Lung (tissue), 12 donors: ENCODE results near the gene SLC10A7. TPM values are rescaled to one million over a fixed set of nuclear protein-coding genes. Genes with fewer than 3 reads are reported as not detected.

Experiments used
- ATAC-seq: fragments of 200-7000 bp; cut with Tn5 transposase; one replicate; pipeline ENCODE4 v1.9.1; 2020; ENCODE audit warnings: moderate number of reproducible peaks; ENCODE audit not compliant: insufficient read depth, low FRiP score
- DNase-seq, 3 donors: peaks; one replicate each; pipeline ENCODE4 v3.0.0-alpha.2; 2013 to 2017
- H3K27ac ChIP-seq, 2 donors: one replicate each; pipeline ENCODE4 v1.5.1; 2013; ENCODE audit warnings: mild to moderate bottlenecking in 2 of 2, moderate library complexity in 2 of 2, control low read depth in 1 of 2, inconsistent platforms in 1 of 2, low read depth in 1 of 2, low read length in 1 of 2
- H3K27me3 ChIP-seq, 3 donors: one replicate each; pipeline ENCODE4 v1.5.1; 2013; ENCODE audit warnings: low read length in 2 of 3; ENCODE audit not compliant: control insufficient read depth in 3 of 3, insufficient read depth in 3 of 3
- H3K36me3 ChIP-seq, 4 donors: one replicate each; pipeline ENCODE4 v1.5.1; 2013; ENCODE audit warnings: low read length in 4 of 4, mild to moderate bottlenecking in 1 of 4, moderate library complexity in 1 of 4; ENCODE audit not compliant: control insufficient read depth in 4 of 4, insufficient read depth in 4 of 4
- H3K4me1 ChIP-seq, 5 donors: one replicate each; pipeline ENCODE4 v1.5.1; 2013; ENCODE audit warnings: low read length in 5 of 5, mild to moderate bottlenecking in 2 of 5, moderate library complexity in 1 of 5; ENCODE audit not compliant: control insufficient read depth in 5 of 5, insufficient read depth in 5 of 5
- H3K4me3 ChIP-seq: one replicate; pipeline ENCODE4 v1.5.1; 2013; ENCODE audit warnings: mild to moderate bottlenecking, control low read depth, moderate library complexity
- H3K9ac ChIP-seq, 2 donors: one replicate each; pipeline ENCODE4 v1.5.1; 2013; ENCODE audit warnings: low read length in 2 of 2, control low read depth in 1 of 2; ENCODE audit not compliant: insufficient read depth in 1 of 2
- H3K9me3 ChIP-seq, 4 donors: one replicate each; pipeline ENCODE4 v1.5.1; 2013; ENCODE audit warnings: low read length in 3 of 4, mild to moderate bottlenecking in 1 of 4, moderate library complexity in 1 of 4; ENCODE audit not compliant: control insufficient read depth in 4 of 4, insufficient read depth in 3 of 4
- WGBS, 2 donors: extraction: QIAGEN DNeasy Blood & Tissue Kit; methylation state at CpG; one replicate each; pipeline ENCODE4 v1.1.7; 2013; 5-methylcytosine and 5-hydroxymethylcytosine counted together
- polyA plus RNA-seq, 2 donors: library from polyadenylated mRNA; stranded (reverse); fragments of 200-250 nt; gene quantifications; one replicate each; pipeline ENCODE4 v1.2.1, GENCODE V29; 2013
- total RNA-seq, 2 donors: library from RNA; depleted of rRNA in 1 of 2; stranded (reverse); fragments of >200 nt in 1 of 2; gene quantifications; one replicate each; pipeline ENCODE4 v1.2.1, GENCODE V29; 2014 to 2021
- TF ChIP-seq, protein P1 (sequence below): IDR thresholded peaks from 2 replicates; pipeline ENCODE4 v1.5.1; 2012; ENCODE audit warnings: mild to moderate bottlenecking; ENCODE audit errors: control extremely low read depth, extremely low read depth
- donor health status: control.
- donor health status: control.
- donor health status: Bipolar disorder and iron deficiency.
- donor health status: healthy.
- donor health status: DM: yes; HTN: yes; CAD: no.

SLC10A7 gene
- total and polyA plus RNA-seq, 4 donors: 3.2 to 33.4 (median 13.3) TPM

DNA sequence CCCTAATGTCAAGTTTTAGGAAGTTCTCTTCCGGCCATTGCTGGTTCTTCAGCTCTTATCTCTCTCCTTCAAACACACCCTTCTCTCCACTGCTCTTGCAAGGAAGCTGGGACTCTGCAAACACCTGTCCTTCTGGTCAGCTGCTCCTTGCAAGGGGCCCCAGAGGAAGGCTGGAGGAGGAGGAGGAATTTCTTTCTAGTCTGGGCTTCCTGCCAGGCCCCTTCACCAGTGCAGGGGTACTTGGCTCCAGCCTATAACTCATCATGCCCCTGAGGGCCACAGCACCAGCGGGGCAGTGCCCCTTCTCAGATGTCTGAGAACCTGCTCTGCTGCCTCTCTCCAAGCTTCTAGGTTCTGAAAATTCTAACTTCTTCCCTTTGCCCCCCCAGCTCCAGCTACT is 260.7 kb downstream of the SLC10A7 start:
- DNase-seq (no peak), ATAC-seq (no peak)
- H3K4me3 ChIP-seq: no peak overlapping the region
- no peaks in the 10 kb centered on the region for H3K27me3 ChIP-seq
- 74 to 84% methylated on average over 2 of the region's 2 CpGs for WGBS, 2 donors
- peaks cover 0 to 5% (median 3%) of the 10 kb centered on the region in 4 donors for H3K36me3 ChIP-seq
- H3K9me3 ChIP-seq: no peaks in the 10 kb centered on the region
- TF ChIP-seq, protein P1, sequence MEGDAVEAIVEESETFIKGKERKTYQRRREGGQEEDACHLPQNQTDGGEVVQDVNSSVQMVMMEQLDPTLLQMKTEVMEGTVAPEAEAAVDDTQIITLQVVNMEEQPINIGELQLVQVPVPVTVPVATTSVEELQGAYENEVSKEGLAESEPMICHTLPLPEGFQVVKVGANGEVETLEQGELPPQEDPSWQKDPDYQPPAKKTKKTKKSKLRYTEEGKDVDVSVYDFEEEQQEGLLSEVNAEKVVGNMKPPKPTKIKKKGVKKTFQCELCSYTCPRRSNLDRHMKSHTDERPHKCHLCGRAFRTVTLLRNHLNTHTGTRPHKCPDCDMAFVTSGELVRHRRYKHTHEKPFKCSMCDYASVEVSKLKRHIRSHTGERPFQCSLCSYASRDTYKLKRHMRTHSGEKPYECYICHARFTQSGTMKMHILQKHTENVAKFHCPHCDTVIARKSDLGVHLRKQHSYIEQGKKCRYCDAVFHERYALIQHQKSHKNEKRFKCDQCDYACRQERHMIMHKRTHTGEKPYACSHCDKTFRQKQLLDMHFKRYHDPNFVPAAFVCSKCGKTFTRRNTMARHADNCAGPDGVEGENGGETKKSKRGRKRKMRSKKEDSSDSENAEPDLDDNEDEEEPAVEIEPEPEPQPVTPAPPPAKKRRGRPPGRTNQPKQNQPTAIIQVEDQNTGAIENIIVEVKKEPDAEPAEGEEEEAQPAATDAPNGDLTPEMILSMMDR: no peak
- H3K27ac ChIP-seq: no peak overlapping the region
- H3K9ac ChIP-seq: no peak overlapping the region
- H3K4me1 ChIP-seq: peaks cover 0 to 3% (median under 1%) of the 10 kb centered on the region in 5 donors

DNA sequence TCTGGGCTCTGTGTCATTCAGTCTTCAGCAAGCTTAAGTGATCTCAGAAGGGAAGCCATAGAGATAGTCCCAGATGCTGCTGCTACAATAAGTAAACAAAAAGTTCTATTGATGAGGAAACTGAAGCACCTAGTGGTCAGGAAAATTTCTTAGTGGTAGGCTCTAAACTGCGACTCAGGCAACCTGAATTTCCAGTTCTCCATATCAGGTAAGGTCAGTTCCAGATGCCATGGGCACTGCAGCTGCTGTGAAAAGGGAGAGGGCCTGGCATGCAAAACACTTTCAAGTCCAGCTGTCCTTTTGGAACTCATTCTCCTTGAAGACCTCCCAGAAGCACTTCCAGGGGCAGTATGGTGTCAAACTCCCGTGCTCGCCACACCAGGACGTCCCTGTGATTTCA is 261.2 kb downstream of the SLC10A7 start:
- peaks cover 0 to 6% (median 2%) of the 10 kb centered on the region in 5 donors for H3K4me1 ChIP-seq
- ATAC-seq: no peak
- no peak for DNase-seq
- WGBS, 2 donors: 91 to 97% methylated on average over 4 of the region's 4 CpGs
- H3K9me3 ChIP-seq: no peaks in the 10 kb centered on the region
- H3K9ac ChIP-seq: no peak overlapping the region
- no peak overlapping the region for H3K4me3 ChIP-seq
- no peak overlapping the region for H3K27ac ChIP-seq
- peaks cover 0 to 5% (median 3%) of the 10 kb centered on the region in 4 donors for H3K36me3 ChIP-seq
- no peaks in the 10 kb centered on the region for H3K27me3 ChIP-seq
- TF ChIP-seq, protein P1: no peak

DNA sequence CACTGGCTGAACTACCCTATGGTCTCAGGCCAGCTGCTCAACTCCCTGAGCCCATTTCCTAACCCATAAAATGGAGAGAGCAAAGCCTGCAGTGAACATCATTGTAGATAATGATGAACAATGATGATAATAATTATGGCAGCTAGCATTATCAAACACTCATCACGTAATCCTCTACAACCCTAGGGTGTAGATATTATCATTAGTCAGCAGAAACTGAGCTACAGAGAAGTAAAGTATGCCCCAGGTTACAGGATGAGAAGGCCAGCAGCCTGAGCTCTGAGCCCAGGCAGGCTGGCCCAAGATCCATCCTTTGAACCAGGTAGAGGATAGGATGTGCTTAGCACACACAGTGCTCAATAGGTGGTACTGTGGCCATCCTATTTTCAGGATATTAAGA is 264.2 kb downstream of the SLC10A7 start:
- DNase-seq (no peak), ATAC-seq (no peak)
- Histone ChIP-seq H3K9ac (no peak overlapping the region), H3K4me3 (no peak overlapping the region), H3K27ac (no peak overlapping the region), H3K36me3 (peaks cover 0 to 3% (median 1%) of the 10 kb centered on the region in 4 donors), H3K27me3 (no peaks in the 10 kb centered on the region), H3K4me1 (peaks cover 0 to 6% (median 0%) of the 10 kb centered on the region in 5 donors), H3K9me3 (no peaks in the 10 kb centered on the region)
- TF ChIP-seq, protein P1: no peak
- 94 to 100% methylated on average over 1 of the region's 1 CpG for WGBS, 2 donors

DNA sequence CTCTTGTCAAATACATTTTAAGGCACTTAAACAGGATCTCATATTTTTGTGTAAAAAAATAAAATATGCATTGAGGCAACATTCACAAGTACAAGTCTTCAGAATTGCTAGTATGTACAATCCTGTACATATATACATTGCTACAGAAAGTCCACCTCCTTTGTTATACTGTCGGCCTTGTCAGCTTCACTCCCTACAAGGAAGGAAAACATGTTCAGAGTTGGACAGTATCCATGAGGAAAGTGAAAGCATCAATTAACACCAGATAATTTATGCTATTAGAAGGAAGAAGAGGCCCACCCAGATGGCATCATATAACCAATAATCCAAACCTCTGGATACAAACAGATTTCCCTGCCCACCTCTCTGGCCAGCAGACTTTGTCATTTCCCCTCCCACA is 265.4 kb downstream of the SLC10A7 start:
- H3K36me3 ChIP-seq: peaks cover 0 to 3% (median 1%) of the 10 kb centered on the region in 4 donors
- no peaks in the 10 kb centered on the region for H3K27me3 ChIP-seq
- TF ChIP-seq, protein P1: no peak
- H3K9me3 ChIP-seq: no peaks in the 10 kb centered on the region
- no peak overlapping the region for H3K27ac ChIP-seq
- 57 to 83% methylated on average over 1 of the region's 1 CpG for WGBS, 2 donors
- DNase-seq (no peak), ATAC-seq (no peak)
- H3K4me1 ChIP-seq: peaks cover 0 to 6% (median 0%) of the 10 kb centered on the region in 5 donors
- H3K4me3 ChIP-seq: no peak overlapping the region
- no peak overlapping the region for H3K9ac ChIP-seq
